ENCODE measurements around the gene JAM2.

DNA sequence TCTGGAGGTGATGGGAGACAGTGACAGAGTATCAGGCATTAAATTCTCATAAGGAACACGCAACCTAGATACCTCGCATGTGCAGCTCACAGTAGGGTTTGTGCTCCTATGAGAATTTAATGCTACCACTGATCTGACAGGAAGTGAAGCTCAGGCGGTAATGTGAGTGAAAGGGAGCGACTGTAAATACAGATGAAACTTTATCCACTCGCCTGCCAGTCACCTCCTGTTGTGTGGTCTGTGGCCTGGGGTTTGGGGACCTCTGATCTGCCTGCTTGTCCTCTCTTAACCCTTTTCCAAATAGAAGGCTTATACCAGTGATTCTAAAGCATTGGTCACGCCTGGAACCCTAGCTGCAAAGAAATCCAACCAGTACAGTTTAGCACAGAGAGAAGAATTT is 111.0 kb downstream of the JAM2 start:
- TF ChIP-seq, protein P1, sequence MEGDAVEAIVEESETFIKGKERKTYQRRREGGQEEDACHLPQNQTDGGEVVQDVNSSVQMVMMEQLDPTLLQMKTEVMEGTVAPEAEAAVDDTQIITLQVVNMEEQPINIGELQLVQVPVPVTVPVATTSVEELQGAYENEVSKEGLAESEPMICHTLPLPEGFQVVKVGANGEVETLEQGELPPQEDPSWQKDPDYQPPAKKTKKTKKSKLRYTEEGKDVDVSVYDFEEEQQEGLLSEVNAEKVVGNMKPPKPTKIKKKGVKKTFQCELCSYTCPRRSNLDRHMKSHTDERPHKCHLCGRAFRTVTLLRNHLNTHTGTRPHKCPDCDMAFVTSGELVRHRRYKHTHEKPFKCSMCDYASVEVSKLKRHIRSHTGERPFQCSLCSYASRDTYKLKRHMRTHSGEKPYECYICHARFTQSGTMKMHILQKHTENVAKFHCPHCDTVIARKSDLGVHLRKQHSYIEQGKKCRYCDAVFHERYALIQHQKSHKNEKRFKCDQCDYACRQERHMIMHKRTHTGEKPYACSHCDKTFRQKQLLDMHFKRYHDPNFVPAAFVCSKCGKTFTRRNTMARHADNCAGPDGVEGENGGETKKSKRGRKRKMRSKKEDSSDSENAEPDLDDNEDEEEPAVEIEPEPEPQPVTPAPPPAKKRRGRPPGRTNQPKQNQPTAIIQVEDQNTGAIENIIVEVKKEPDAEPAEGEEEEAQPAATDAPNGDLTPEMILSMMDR (conservative IDR thresholded peaks at IDR 0.05; ENCODE audit: low read depth, low read length): no peak
- no peak for TF ChIP-seq EZH2 (IDR thresholded peaks at IDR 0.05; ENCODE audit: borderline replicate concordance, low read depth, low read length, poor library complexity, severe bottlenecking)

Data from A673 (cell line).